K562 (cell line): ENCODE data around the gene TCFL5. TPM values are rescaled to one million over a fixed set of nuclear protein-coding genes. Genes with fewer than 3 reads are reported as not detected.
A peak's percentile ranks its signal among the peaks of the same experiment; 100 is the strongest.

Experiments used
- ATAC-seq: fragments of 200-7000 bp; cut with Tn5 transposase; 3 replicates; pipeline ENCODE4 v1.9.1; 2020; ENCODE audit warnings: moderate library complexity
- BruUV-seq: library from RNA; stranded (reverse); fragments of 400-500 nt; replicated peaks from 2 replicates; lab custom pipeline; 2021; lab: Mats Ljungman, UMichigan
- CTCF ChIA-PET: fragments of 300-600 bp; formaldehyde crosslinking; extraction: SDS; loops from one replicate; lab custom pipeline; 2021; ENCODE audit warnings: low intra/inter-chr PET ratio; lab: Yijun Ruan, JAX
- POLR2A ChIA-PET: fragments of 300-600, 350-650 bp; sonication (Branson Sonifier 250); formaldehyde crosslinking; extraction: SDS; loops from one replicate; lab custom pipeline; 2021; ENCODE audit warnings: antibody characterized with exemption, inconsistent platforms; lab: Yijun Ruan, JAX
- DNase-seq, 4 experiments: peaks; one replicate each; pipeline versions ENCODE4 v3.0.0 to v3.0.0-alpha.2; 2011 to 2018; ENCODE audit warnings: low spot score in 3 of 4, mixed read lengths in 3 of 4; ENCODE audit errors: extremely low read depth in 1 of 4
- FAIRE-seq: peaks from 2 replicates; lab custom pipeline; 2011; peaks lifted over from hg19 to GRCh38; lab: Jason Lieb, UNC
- H2AFZ ChIP-seq: 2 replicates; pipeline ENCODE4 v1.6.0; 2011; ENCODE audit warnings: low read depth, low read length, control low read depth, inconsistent platforms
- H3K27ac ChIP-seq: fragments of 200-600 bp; 3 replicates; pipeline ENCODE4 v1.8.0; 2011; ENCODE audit warnings: low read depth, mild to moderate bottlenecking, control low read depth, inconsistent platforms, low read length, moderate library complexity, mixed read lengths; ENCODE audit errors: extremely low read depth
- H3K27me3 ChIP-seq, 2 experiments: fragments of 300-600 bp in 1 of 2; 2 replicates in 1 of 2; 3 replicates in 1 of 2; pipeline versions ENCODE4 v1.6.0 to v1.8.0; 2011; ENCODE audit warnings: inconsistent platforms in 2 of 2, low read length in 2 of 2, mild to moderate bottlenecking in 1 of 2, mixed read lengths in 1 of 2, moderate library complexity in 1 of 2; ENCODE audit not compliant: control insufficient read depth in 2 of 2, insufficient read depth in 2 of 2
- H3K36me3 ChIP-seq: fragments of 300-600 bp; 3 replicates; pipeline ENCODE4 v1.8.0; 2011; ENCODE audit warnings: mild to moderate bottlenecking, low read length, inconsistent platforms; ENCODE audit not compliant: control insufficient read depth, insufficient read depth
- H3K4me1 ChIP-seq, 2 experiments: fragments of 200-600 bp in 1 of 2; replicated peaks in 1 of 2; 2 replicates in 1 of 2; 3 replicates in 1 of 2; pipeline versions ENCODE4 v1.5.1 to v1.8.0; 2011; ENCODE audit warnings: inconsistent platforms in 2 of 2, low read length in 2 of 2, mild to moderate bottlenecking in 1 of 2, mixed read lengths in 1 of 2, moderate library complexity in 1 of 2; ENCODE audit not compliant: control insufficient read depth in 2 of 2, insufficient read depth in 2 of 2
- H3K4me2 ChIP-seq: 2 replicates; pipeline ENCODE4 v1.6.1; 2011; ENCODE audit warnings: low read length, control low read depth, inconsistent platforms, mixed read lengths; ENCODE audit not compliant: insufficient read depth
- H3K4me3 ChIP-seq: fragments of 200-600 bp; sonication (generic), shearing (Covaris generic); 2 replicates; pipeline ENCODE4 v1.5.1; 2016; ENCODE audit warnings: control low read depth, inconsistent platforms
- H3K79me2 ChIP-seq: fragments of 200-600 bp; 3 replicates; pipeline ENCODE4 v1.8.0; 2011; ENCODE audit warnings: low read length, inconsistent platforms; ENCODE audit not compliant: control insufficient read depth, insufficient read depth
- H3K9ac ChIP-seq, 2 experiments: 2 replicates each; pipeline versions ENCODE4 v1.6.0 to v1.6.1; 2011; ENCODE audit warnings: low read depth in 2 of 2, low read length in 2 of 2, control low read depth in 1 of 2, inconsistent platforms in 1 of 2, mild to moderate bottlenecking in 1 of 2, mixed read lengths in 1 of 2; ENCODE audit not compliant: insufficient read depth in 1 of 2
- H3K9me1 ChIP-seq: one replicate; pipeline ENCODE4 v1.6.0; 2011; ENCODE audit warnings: inconsistent platforms, mild to moderate bottlenecking, low read length, moderate library complexity; ENCODE audit not compliant: control insufficient read depth, insufficient read depth
- H3K9me3 ChIP-seq: replicated peaks from 2 replicates; pipeline ENCODE4 v1.5.1; 2011; ENCODE audit warnings: low read depth, low read length, inconsistent platforms; ENCODE audit not compliant: control insufficient read depth, insufficient read depth
- H4K20me1 ChIP-seq: replicated peaks from 2 replicates; pipeline ENCODE4 v1.6.1; 2011; ENCODE audit warnings: low read length, inconsistent platforms, mixed read lengths; ENCODE audit not compliant: control insufficient read depth, insufficient read depth
- DMBX1 ChIP-seq: fragments of 250-450 bp; sonication (Bioruptor Pico); IDR thresholded peaks from 2 replicates; pipeline ENCODE4 v1.8.0; 2022; ENCODE audit warnings: inconsistent platforms, mild to moderate bottlenecking, moderate library complexity, borderline replicate concordance
- EGR1 ChIP-seq: fragments of 450-650 bp; conservative IDR thresholded peaks from 2 replicates; pipeline ENCODE4 v1.6.1; 2017; ENCODE audit warnings: mild to moderate bottlenecking
- ETS2 ChIP-seq: IDR thresholded peaks from 2 replicates; pipeline ENCODE4 v1.6.1; 2016; ENCODE audit warnings: borderline replicate concordance, missing genetic modification characterization, mild to moderate bottlenecking, moderate library complexity, missing compliant biosample characterization; ENCODE audit not compliant: poor library complexity, severe bottlenecking
- HIVEP1 ChIP-seq: fragments of 250-450 bp; sonication (Bioruptor Pico); IDR thresholded peaks from 2 replicates; pipeline ENCODE4 v1.4.0; 2020; ENCODE audit warnings: mild to moderate bottlenecking
- HLTF ChIP-seq: fragments of 450-650 bp; IDR thresholded peaks from 2 replicates; pipeline ENCODE4 v1.6.1; 2016
- SMC3 ChIP-seq: conservative IDR thresholded peaks from 2 replicates; pipeline ENCODE4 v1.6.1; 2011; ENCODE audit warnings: low read depth, low read length, improper control_type of control experiment; ENCODE audit not compliant: insufficient read depth
- TAF1 ChIP-seq: IDR thresholded peaks from 2 replicates; pipeline ENCODE4 v1.6.1; 2011; ENCODE audit warnings: mild to moderate bottlenecking, low read length, moderate library complexity; ENCODE audit not compliant: insufficient read depth, control insufficient read depth, severe bottlenecking; ENCODE audit errors: extremely low read depth
- ZBTB34 ChIP-seq: fragments of 250-450 bp; sonication (Bioruptor Pico); IDR thresholded peaks from 2 replicates; pipeline ENCODE4 v1.8.0; 2021; ENCODE audit warnings: mild to moderate bottlenecking, moderate library complexity
- ZEB2 ChIP-seq: fragments of 450-650 bp; IDR thresholded peaks from 2 replicates; pipeline ENCODE4 v1.6.1; 2016
- ZFP30 ChIP-seq: fragments of 250-450 bp; sonication (Bioruptor Pico); IDR thresholded peaks from 2 replicates; pipeline ENCODE4 v1.8.0; 2022; ENCODE audit warnings: moderate library complexity, mild to moderate bottlenecking, inconsistent platforms, borderline replicate concordance
- ZNF445 ChIP-seq: fragments of 250-450 bp; sonication (Bioruptor Pico); IDR thresholded peaks from 2 replicates; pipeline ENCODE4 v1.4.0; 2020; ENCODE audit warnings: low read depth, mild to moderate bottlenecking, moderate library complexity
- WGBS: fragments of 100-300 bp; shearing (Covaris generic); methylation state at CpG from one replicate; pipeline ENCODE4 v1.1.6; 2016; ENCODE audit warnings: low coverage, mixed read lengths; ENCODE audit not compliant: insufficient coverage; ENCODE audit errors: missing lambda C conversion rate; 5-methylcytosine and 5-hydroxymethylcytosine counted together
- in situ Hi-C: fragments of 300-500 bp; cut with MboI; formaldehyde crosslinking; loops from 4 replicates; pipeline ENCODE4 v1.15.0; 2018; ENCODE audit warnings: inconsistent platforms, mixed read lengths
- intact Hi-C: fragments of 100-400 bp; cut with micrococcal nuclease; formaldehyde crosslinking; loops from 2 replicates; pipeline ENCODE4 v1.14.2; 2022
- polyA plus RNA-seq, 8 experiments: library from polyadenylated mRNA; depleted of rRNA in 4 of 8; stranded (reverse) in 5 of 8; unstranded in 3 of 8; fragments of >200 nt; fragmentation: Nextera tagmentation in 2 of 8; fragmentation: Illumina TruSeq in 1 of 8; extraction: Ambion mirVana in 2 of 8; extraction: Trizol in 1 of 8; gene quantifications; 2 replicates each; pipeline versions ENCODE4 v1.2.1 to v1.2.3, GENCODE V29; 2011 to 2014; ENCODE audit warnings: inconsistent platforms in 1 of 8, missing spikeins in 1 of 8
- total RNA-seq, 7 experiments: library from RNA; depleted of rRNA in 6 of 7; stranded (reverse); fragments of >200 nt in 6 of 7; fragmentation: Illumina TruSeq in 2 of 7; extraction: Trizol in 2 of 7; gene quantifications; 2 replicates each; pipeline versions ENCODE4 v1.2.1 to v1.2.3, GENCODE V29; 2011 to 2021; ENCODE audit warnings: low replicate concordance in 1 of 7
- TF ChIP-seq, protein P1 (sequence below): sonication (generic); formaldehyde crosslinking; IDR thresholded peaks from 2 replicates; pipeline ENCODE4 v1.8.1; 2023; ENCODE audit warnings: mild to moderate bottlenecking, missing genetic modification reagents, moderate library complexity

The TCFL5 gene
- total and polyA plus RNA-seq, 9 of the 15 experiments (the other 6 are each of a cell fraction or from before 2014, with no cell fraction given) = 1.00 to 12.6 (median 9.1) TPM

DNA sequence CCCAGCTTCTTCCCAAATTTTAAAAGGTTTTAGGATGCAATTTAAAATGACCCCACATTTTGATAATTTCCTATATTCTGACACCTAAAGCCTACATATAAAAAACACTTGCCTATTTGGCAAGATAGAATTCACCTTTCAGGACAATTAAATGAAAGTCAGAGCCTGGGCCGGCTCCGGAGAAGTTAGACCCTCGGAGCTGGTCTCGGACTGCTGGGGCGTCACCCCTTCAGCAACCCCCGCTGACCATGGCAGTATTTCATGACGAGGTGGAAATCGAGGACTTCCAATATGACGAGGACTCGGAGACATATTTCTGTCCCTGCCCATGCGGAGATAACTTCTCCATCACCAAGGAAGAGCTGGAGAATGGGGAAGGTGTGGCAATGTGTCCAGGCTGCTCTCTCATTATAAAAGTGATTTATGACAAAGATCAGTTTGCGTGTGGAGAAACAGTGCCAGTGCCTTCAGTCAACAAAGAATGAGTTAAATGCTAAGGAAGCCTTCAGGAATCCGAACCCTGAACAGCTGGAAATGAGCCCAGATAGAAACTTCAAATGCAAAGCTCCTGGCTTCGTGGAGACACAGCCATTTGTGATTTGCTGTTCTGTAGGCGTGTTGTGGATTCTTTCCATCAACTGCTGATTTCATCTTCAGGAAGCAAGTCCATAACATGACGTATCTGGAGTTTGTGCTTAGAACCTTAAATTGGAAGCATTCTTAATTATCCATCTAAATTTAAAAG, 16.0 kb downstream of the TCFL5 start:
- POLR2A ChIA-PET = interaction anchor here (0.6 to 0.8 kb wide), 3 partner anchors 9 to 103 kb away, joined by 3 to 5 read pairs (median 5); no protein-coding TSS in a partner anchor
- intact Hi-C loops = loop anchor here (2.0 kb wide), 1 partner anchor 23 kb away; no protein-coding TSS in a partner anchor

More for the DNA sequence above, 16.0 kb downstream of the TCFL5 start:
- Histone ChIP-seq H3K4me2 (no peak overlapping the region), H2AFZ (no peak overlapping the region), H3K9ac (no peak overlapping the region), H3K79me2 (no peaks in the 10 kb centered on the region), H3K9me1 (no peaks in the 10 kb centered on the region), H3K4me3 (no peak overlapping the region), H4K20me1 (no peaks in the 10 kb centered on the region), H3K4me1 (peaks cover 0 to 13% of the 10 kb centered on the region in 2 experiments; a peak in 1 of 5 replicates), H3K9me3 (no peaks in the 10 kb centered on the region), H3K27ac (no peak overlapping the region), H3K36me3 (peaks cover 42% of the 10 kb centered on the region), H3K27me3 (no peaks in the 10 kb centered on the region)
- ATAC-seq (no peak), FAIRE-seq (peak; percentile 32), DNase-seq (no peak)
- CTCF ChIA-PET = no interaction called here
- in situ Hi-C loops = no loop called here
- no TSS peak for BruUV-seq
- WGBS = 91% methylated on average over 16 of the region's 16 CpGs
- TF ChIP-seq DMBX1 (CRISPR knock-in tag) (no peak), ZEB2 (no peak), HIVEP1 (no peak), ZBTB34 (CRISPR knock-in tag) (no peak), TAF1 (no peak), HLTF (no peak), ZFP30 (CRISPR knock-in tag) (no peak), SMC3 (no peak), EGR1 (no peak), ETS2 (no peak), ZNF445 (CRISPR knock-in tag) (no peak)
- TF ChIP-seq, protein P1, sequence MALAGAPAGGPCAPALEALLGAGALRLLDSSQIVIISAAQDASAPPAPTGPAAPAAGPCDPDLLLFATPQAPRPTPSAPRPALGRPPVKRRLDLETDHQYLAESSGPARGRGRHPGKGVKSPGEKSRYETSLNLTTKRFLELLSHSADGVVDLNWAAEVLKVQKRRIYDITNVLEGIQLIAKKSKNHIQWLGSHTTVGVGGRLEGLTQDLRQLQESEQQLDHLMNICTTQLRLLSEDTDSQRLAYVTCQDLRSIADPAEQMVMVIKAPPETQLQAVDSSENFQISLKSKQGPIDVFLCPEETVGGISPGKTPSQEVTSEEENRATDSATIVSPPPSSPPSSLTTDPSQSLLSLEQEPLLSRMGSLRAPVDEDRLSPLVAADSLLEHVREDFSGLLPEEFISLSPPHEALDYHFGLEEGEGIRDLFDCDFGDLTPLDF = no peak
